22Rv1 (cell line): ENCODE data around the gene CRYBG1.

Experiments used
- ZFX ChIP-seq: fragments of 450-650 bp; IDR thresholded peaks from 2 replicates; pipeline ENCODE4 v1.6.1; 2017; ENCODE audit warnings: antibody characterized with exemption, borderline replicate concordance
- TF ChIP-seq, protein P1 (sequence below): fragments of 450-650 bp; IDR thresholded peaks from 2 replicates; pipeline ENCODE4 v1.5.1; 2017; ENCODE audit warnings: mild to moderate bottlenecking

- TF ChIP-seq, protein P1, sequence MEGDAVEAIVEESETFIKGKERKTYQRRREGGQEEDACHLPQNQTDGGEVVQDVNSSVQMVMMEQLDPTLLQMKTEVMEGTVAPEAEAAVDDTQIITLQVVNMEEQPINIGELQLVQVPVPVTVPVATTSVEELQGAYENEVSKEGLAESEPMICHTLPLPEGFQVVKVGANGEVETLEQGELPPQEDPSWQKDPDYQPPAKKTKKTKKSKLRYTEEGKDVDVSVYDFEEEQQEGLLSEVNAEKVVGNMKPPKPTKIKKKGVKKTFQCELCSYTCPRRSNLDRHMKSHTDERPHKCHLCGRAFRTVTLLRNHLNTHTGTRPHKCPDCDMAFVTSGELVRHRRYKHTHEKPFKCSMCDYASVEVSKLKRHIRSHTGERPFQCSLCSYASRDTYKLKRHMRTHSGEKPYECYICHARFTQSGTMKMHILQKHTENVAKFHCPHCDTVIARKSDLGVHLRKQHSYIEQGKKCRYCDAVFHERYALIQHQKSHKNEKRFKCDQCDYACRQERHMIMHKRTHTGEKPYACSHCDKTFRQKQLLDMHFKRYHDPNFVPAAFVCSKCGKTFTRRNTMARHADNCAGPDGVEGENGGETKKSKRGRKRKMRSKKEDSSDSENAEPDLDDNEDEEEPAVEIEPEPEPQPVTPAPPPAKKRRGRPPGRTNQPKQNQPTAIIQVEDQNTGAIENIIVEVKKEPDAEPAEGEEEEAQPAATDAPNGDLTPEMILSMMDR: no peak
- no peak for TF ChIP-seq ZFX
Measured at GRCh38 chr6:106534564-106534982, 174.1 kb downstream of the CRYBG1 start.
